Measurements from ENCODE around the gene OGFR.

Gene OGFR

GRCh38 chr20:62764156-62764935 is 40.3 kb upstream of the OGFR start:
- Mint-ChIP-seq H3K36me3 (ENCODE audit: low read depth) (no peaks in the 10 kb centered on the region), H3K9me3 (no peaks in the 10 kb centered on the region), H3K4me3 (no peak overlapping the region), H3K27ac (no peak overlapping the region), H3K4me1 (peaks cover 52% of the 10 kb centered on the region), H3K27me3 (ENCODE audit: low read depth, poor library complexity) (no peaks in the 10 kb centered on the region)
- TF ChIP-seq CTCF (IDR thresholded peaks at IDR 0.05) = no peak
- DNase-seq = no peak

GRCh38 chr20:62765021-62765420 is 39.6 kb upstream of the OGFR start:
- DNase-seq = no peak
- no peaks in the 10 kb centered on the region for H3K27me3 Mint-ChIP-seq (ENCODE audit: low read depth, poor library complexity)
- no peaks in the 10 kb centered on the region for H3K36me3 Mint-ChIP-seq (ENCODE audit: low read depth)
- peaks cover 50% of the 10 kb centered on the region for H3K4me1 Mint-ChIP-seq
- no peak overlapping the region for H3K27ac Mint-ChIP-seq
- no peaks in the 10 kb centered on the region for H3K9me3 Mint-ChIP-seq
- TF ChIP-seq CTCF (IDR thresholded peaks at IDR 0.05) = no peak
- H3K4me3 Mint-ChIP-seq = no peak overlapping the region

GRCh38 chr20:62765432-62766070 is 39.1 kb upstream of the OGFR start:
- DNase-seq = no peak
- no peaks in the 10 kb centered on the region for H3K36me3 Mint-ChIP-seq (ENCODE audit: low read depth)
- H3K4me3 Mint-ChIP-seq = no peak overlapping the region
- no peaks in the 10 kb centered on the region for H3K9me3 Mint-ChIP-seq
- no peak for TF ChIP-seq CTCF (IDR thresholded peaks at IDR 0.05)
- H3K27me3 Mint-ChIP-seq (ENCODE audit: low read depth, poor library complexity) = no peaks in the 10 kb centered on the region
- peaks cover 48% of the 10 kb centered on the region for H3K4me1 Mint-ChIP-seq
- H3K27ac Mint-ChIP-seq = no peak overlapping the region

- TF ChIP-seq CTCF (IDR thresholded peaks at IDR 0.05) = no peak
- Mint-ChIP-seq H3K4me3 (no peak overlapping the region), H3K4me1 (peaks cover 45% of the 10 kb centered on the region), H3K36me3 (ENCODE audit: low read depth) (no peaks in the 10 kb centered on the region), H3K9me3 (no peaks in the 10 kb centered on the region), H3K27me3 (ENCODE audit: low read depth, poor library complexity) (no peaks in the 10 kb centered on the region), H3K27ac (no peak overlapping the region)
- no peak for DNase-seq
These were observed 38.6 kb upstream of the OGFR start for GRCh38 chr20:62766071-62766450.

- Mint-ChIP-seq H3K9me3 (no peaks in the 10 kb centered on the region), H3K4me1 (peaks cover 38% of the 10 kb centered on the region), H3K27me3 (ENCODE audit: low read depth, poor library complexity) (peaks cover 3% of the 10 kb centered on the region), H3K4me3 (no peak overlapping the region), H3K27ac (no peak overlapping the region), H3K36me3 (ENCODE audit: low read depth) (no peaks in the 10 kb centered on the region)
- DNase-seq = no peak
- TF ChIP-seq CTCF (IDR thresholded peaks at IDR 0.05) = no peak
These were observed 37.9 kb upstream of the OGFR start for GRCh38 chr20:62766716-62767115.

GRCh38 chr20:62768234-62768546 is 36.4 kb upstream of the OGFR start:
- no peak for DNase-seq
- H3K27me3 Mint-ChIP-seq (ENCODE audit: low read depth, poor library complexity) = peaks cover 4% of the 10 kb centered on the region
- TF ChIP-seq CTCF (IDR thresholded peaks at IDR 0.05) = no peak
- H3K9me3 Mint-ChIP-seq = no peaks in the 10 kb centered on the region
- H3K4me3 Mint-ChIP-seq = no peak overlapping the region
- H3K27ac Mint-ChIP-seq = no peak overlapping the region
- no peaks in the 10 kb centered on the region for H3K36me3 Mint-ChIP-seq (ENCODE audit: low read depth)
- peaks cover 40% of the 10 kb centered on the region for H3K4me1 Mint-ChIP-seq
